Muscle layer of colon (tissue), 2 donors: ENCODE data around the gene FAM53A.
A peak's percentile ranks its signal among the peaks of the same experiment; 100 is the strongest.

Experiments
- H3K27ac ChIP-seq: one replicate; pipeline ENCODE4 v1.7.0; 2013; ENCODE audit warnings: low read depth, mild to moderate bottlenecking, low read length, moderate library complexity
- H3K27me3 ChIP-seq, 2 donors: one replicate each; pipeline ENCODE4 v1.7.0; 2013; ENCODE audit warnings: low read length in 2 of 2, mild to moderate bottlenecking in 2 of 2; ENCODE audit not compliant: insufficient read depth in 2 of 2, control insufficient read depth in 1 of 2
- H3K36me3 ChIP-seq: one replicate; pipeline ENCODE4 v1.7.0; 2013; ENCODE audit warnings: mild to moderate bottlenecking, low read length; ENCODE audit not compliant: insufficient read depth
- H3K4me1 ChIP-seq: one replicate; pipeline ENCODE4 v1.7.0; 2013; ENCODE audit warnings: mild to moderate bottlenecking, low read length; ENCODE audit not compliant: insufficient read depth
- H3K4me3 ChIP-seq, 2 donors: one replicate each; pipeline ENCODE4 v1.7.0; 2013; ENCODE audit warnings: low read length in 2 of 2, low read depth in 1 of 2, mild to moderate bottlenecking in 1 of 2, moderate library complexity in 1 of 2
- H3K9ac ChIP-seq: one replicate; pipeline ENCODE4 v1.7.0; 2013; ENCODE audit warnings: low read length
- H3K9me3 ChIP-seq: one replicate; pipeline ENCODE4 v1.7.0; 2013; ENCODE audit warnings: mild to moderate bottlenecking, low read length
- donor health status: abdominal sarcoma.
- donor health status: Adenocarcinoma of cecum.

Gene FAM53A

DNA sequence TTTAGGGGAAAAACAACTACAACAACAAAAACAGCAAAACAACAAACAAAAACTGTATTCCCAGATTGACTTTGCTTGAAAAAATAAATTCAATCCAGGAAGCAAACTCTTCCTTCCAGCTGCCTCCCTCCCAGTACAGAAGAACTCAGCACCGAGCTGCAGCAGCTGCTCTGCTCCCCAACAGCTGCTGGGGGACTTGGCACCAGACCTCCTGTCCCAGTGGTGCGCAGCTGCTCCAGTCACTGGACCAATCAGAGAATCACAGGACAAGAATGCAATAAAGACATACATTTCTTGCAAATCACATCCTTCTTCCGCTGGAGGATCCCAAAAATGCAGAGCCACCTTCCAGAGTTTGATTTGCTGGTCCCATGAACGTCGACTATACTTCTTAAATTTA lies 11.8 kb upstream of the FAM53A start:
- no peaks in the 10 kb centered on the region for H3K4me1 ChIP-seq
- no peaks in the 10 kb centered on the region for H3K9me3 ChIP-seq
- no peak overlapping the region for H3K9ac ChIP-seq
- no peaks in the 10 kb centered on the region for H3K27me3 ChIP-seq
- H3K36me3 ChIP-seq: peaks cover 74% of the 10 kb centered on the region
- no peak overlapping the region for H3K27ac ChIP-seq
- H3K4me3 ChIP-seq: no peak overlapping the region

DNA sequence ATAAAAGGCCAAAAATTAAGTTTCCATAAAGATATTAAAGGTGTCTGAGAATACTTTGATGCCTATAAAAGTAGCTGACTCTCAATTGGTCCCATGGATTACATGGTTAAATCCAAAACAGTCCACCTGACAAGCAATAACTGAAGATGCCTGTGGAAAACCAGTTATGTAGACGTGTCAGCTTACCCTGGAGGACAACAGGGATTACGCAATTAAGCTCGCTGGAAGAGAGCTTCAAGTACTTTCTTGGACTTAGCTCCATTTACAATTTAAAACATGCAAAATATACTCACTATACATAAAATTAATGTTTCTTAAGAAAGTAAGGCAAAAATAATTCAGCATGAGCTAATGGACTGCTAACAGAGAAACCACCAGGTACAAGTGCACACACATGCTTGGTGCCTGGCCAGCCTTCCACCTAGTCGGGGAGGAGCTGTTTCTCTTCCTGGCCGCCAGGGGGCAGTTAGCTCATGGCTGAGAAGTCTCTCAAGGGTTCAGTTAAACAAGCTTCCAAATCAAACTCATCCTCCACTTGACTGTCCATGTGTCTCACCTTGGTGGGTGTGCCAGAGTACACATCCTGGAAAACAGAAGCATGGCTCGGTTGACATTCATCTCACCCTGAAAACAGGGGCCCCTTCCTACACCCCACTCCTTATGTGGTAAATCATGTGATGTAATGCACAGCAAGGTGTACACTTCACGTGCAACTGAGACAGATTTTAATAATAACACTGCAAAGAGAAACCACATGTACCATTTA lies 9.2 kb upstream of the FAM53A start:
- H3K9ac ChIP-seq: no peak overlapping the region
- no peak overlapping the region for H3K27ac ChIP-seq
- H3K27me3 ChIP-seq: no peaks in the 10 kb centered on the region
- no peaks in the 10 kb centered on the region for H3K9me3 ChIP-seq
- peaks cover 60% of the 10 kb centered on the region for H3K36me3 ChIP-seq
- H3K4me1 ChIP-seq: no peaks in the 10 kb centered on the region
- no peak overlapping the region for H3K4me3 ChIP-seq

DNA sequence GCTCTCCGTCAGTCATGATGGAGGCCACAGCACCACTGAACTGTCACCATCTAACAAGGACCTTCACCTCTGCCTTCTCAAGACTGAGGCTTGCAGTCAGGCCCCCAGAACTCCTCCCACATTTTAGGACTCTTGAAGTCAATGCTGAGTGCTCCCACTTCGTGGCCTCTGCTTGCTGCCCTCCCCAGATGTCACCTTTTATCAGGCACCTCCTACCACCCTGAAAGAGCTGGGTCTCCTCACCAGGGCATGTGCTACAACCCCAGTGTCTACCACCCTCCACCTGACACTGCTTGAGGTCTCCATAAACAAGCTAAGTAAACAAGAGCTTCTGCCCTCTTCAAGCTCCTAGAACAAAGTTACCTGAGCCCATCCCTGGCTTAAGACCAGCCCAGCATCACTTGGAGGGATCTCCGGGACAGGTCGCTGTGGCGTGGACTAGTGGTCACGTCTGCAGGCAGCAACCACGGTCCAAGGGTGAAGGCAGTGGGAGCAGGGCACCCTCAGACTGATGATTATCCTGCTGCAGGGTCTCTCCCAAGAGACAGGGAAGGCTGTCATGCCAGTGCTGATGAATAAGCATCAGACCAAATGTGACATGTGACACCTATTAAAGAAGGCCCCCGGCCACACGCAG lies 7.7 kb upstream of the FAM53A start:
- no peak overlapping the region for H3K4me3 ChIP-seq
- peaks cover 54% of the 10 kb centered on the region for H3K36me3 ChIP-seq
- H3K9me3 ChIP-seq: no peaks in the 10 kb centered on the region
- H3K27ac ChIP-seq: no peak overlapping the region
- no peaks in the 10 kb centered on the region for H3K27me3 ChIP-seq
- no peak overlapping the region for H3K9ac ChIP-seq
- H3K4me1 ChIP-seq: no peaks in the 10 kb centered on the region

DNA sequence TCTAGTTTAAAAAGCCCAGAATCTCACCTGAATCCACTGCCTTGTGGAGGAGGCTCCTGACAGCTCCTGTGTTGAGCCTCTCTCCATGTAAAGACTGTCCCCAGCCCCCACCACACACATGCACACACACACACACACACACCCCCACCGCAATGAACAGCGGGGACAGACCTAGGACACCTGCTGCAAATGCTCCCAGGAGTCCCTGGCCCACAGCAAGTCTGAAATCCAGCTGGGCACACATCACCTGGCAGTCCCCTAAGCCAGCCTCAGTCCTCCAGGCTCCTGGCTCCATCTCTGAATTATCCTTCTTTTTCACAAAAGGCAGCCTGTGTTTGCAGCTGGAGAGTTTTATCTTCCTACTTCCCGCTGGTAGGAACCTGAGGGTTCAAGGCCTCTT lies 6.6 kb upstream of the FAM53A start:
- Histone ChIP-seq H3K9me3 (no peaks in the 10 kb centered on the region), H3K36me3 (peaks cover 48% of the 10 kb centered on the region), H3K9ac (no peak overlapping the region), H3K4me1 (no peaks in the 10 kb centered on the region), H3K27me3 (no peaks in the 10 kb centered on the region), H3K27ac (no peak overlapping the region), H3K4me3 (no peak overlapping the region)

GRCh38 chr4:1686440-1687036 lies 2.4 kb upstream of the FAM53A start:
- Histone ChIP-seq H3K27ac (no peak overlapping the region), H3K9ac (no peak overlapping the region), H3K36me3 (peaks cover 11% of the 10 kb centered on the region)

DNA sequence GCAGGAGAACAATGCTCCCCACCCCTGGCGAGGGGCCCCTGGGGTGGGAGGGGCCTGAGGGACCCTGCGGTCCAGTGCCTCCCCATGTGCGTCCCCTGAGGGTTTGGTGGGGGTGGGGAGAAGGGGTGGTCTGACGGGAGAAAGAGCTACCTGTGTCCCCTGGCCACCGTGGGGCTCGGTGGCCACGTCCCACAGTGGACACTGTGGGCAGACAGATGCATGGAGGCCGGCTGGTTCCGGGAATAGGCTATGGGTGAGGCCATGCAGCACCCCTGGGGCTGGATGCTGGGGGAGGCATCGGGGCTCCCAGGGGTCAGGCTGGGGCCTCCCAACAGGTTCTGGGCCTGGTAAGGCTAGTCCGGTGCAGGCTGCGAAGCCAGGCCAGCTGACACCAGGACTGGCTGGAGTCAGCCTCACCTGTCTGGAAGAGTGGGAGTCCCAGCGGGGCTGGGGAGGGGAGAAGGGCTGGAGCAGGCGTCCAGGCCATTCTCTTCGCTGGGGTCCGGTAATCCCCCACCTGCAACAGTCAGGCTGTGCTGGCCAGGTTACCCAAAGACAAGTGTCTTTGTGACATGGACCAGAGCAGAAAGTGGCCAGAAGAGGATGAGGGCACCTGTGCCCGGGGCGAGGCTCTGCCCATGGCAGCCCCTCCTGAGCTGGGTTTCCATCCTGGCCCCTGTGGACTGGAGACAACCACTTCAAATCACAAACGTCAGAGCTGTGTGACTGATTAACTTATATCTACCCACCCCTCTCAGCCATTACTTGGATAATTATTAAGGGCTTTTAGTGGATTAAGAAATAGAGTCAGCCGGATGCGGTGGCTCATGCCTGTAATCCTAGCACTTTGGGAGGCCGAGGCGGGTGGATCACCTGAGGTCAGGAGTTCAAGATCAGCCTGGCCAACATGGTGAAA lies 1.4 kb upstream of the FAM53A start:
- Histone ChIP-seq H3K9me3 (no peaks in the 10 kb centered on the region), H3K4me3 (no peak overlapping the region), H3K4me1 (peaks cover 8% of the 10 kb centered on the region), H3K36me3 (peaks cover 1% of the 10 kb centered on the region), H3K27ac (no peak overlapping the region), H3K9ac (no peak overlapping the region), H3K27me3 (no peaks in the 10 kb centered on the region)

More at GRCh38 chr4:1686440-1687036, 2.4 kb upstream of the FAM53A start:
- Histone ChIP-seq H3K4me1 (peaks cover 8% of the 10 kb centered on the region), H3K4me3 (no peak overlapping the region), H3K9me3 (no peaks in the 10 kb centered on the region), H3K27me3 (no peaks in the 10 kb centered on the region)

DNA sequence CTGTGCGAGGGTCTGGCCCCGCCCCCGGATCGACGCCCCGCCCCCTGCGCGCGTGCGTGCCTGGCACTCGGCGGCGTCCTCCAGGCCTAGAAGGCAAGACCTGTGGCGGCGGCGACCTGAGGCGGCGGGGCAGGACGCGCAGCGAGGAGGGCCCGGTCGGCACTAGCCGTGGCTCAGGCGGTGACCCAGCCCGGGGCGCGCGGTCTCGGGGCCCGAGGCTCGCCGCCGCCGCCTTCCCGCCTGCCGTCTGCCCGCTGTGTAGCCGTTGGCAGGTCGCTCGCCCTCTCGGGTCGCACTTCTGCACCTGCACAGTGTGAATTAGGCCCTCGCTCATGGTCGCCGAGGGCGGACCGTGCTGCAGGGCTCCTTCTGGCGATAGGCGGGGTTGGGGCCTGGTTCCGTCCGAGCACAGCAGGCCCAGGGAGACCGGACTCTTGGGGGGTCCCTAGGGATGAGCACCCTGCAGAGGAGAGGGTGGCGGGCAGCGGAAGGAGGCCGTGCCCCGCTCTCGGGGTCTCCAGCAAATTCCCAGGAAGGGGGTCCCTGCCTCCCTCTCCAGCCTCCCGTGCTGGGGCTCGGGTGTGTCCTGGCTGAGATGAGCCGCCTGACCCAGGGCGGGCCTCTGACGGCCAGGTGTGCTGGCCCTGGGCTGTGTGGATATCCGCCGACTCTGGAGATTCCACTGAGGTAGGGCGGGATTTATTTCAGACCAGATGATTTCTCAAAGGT lies 557 bp upstream of the FAM53A start:
- no peak overlapping the region for H3K27ac ChIP-seq

GRCh38 chr4:1683261-1683735 lies 815 bp downstream of the FAM53A start:
- Histone ChIP-seq H3K27ac (peak overlapping the region; percentile 81), H3K4me3 (peak overlapping the region; percentile 55 to 63), H3K9ac (peak overlapping the region; percentile 27), H3K36me3 (no peaks in the 10 kb centered on the region), H3K27me3 (no peaks in the 10 kb centered on the region), H3K9me3 (no peaks in the 10 kb centered on the region), H3K4me1 (peaks cover 8% of the 10 kb centered on the region)

More for the DNA sequence above, 557 bp upstream of the FAM53A start:
- Histone ChIP-seq H3K9me3 (no peaks in the 10 kb centered on the region), H3K4me3 (peak overlapping the region in 1 of 2 donors; percentile 42), H3K4me1 (peaks cover 8% of the 10 kb centered on the region), H3K27me3 (no peaks in the 10 kb centered on the region), H3K9ac (no peak overlapping the region), H3K36me3 (no peaks in the 10 kb centered on the region)

GRCh38 chr4:1682860-1683259 lies 1.3 kb downstream of the FAM53A start:
- Histone ChIP-seq H3K27ac (peak overlapping the region; percentile 54), H3K27me3 (no peaks in the 10 kb centered on the region), H3K36me3 (no peaks in the 10 kb centered on the region), H3K9ac (peak overlapping the region; percentile 27), H3K9me3 (no peaks in the 10 kb centered on the region), H3K4me1 (peaks cover 8% of the 10 kb centered on the region), H3K4me3 (peak overlapping the region in 1 of 2 donors; percentile 63)

DNA sequence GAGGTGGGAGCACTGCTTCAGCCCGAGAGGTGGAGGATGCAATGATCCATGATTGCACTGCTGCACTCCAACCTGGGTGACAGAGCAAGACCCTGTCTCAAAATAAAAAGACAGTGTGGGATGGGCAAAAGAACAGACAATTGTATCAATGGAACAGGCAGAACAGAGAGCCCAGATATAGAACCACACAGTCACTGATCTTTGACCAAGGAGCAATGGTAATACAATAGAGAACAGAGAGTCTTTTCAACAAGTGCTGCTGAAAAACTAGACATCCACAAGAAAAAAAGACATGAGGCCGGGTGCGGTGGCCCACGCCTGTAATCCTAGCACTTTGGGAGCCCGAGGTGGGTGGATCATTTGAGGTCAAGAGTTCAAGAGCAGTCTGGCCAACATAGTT lies 5.9 kb downstream of the FAM53A start:
- H3K9ac ChIP-seq: no peak overlapping the region
- no peak overlapping the region for H3K27ac ChIP-seq
- no peaks in the 10 kb centered on the region for H3K36me3 ChIP-seq
- H3K27me3 ChIP-seq: no peaks in the 10 kb centered on the region
- H3K4me1 ChIP-seq: peaks cover 6% of the 10 kb centered on the region
- H3K9me3 ChIP-seq: no peaks in the 10 kb centered on the region
- H3K4me3 ChIP-seq: no peak overlapping the region
